Activated CD4-positive, alpha-beta T cell treated with anti-CD3 and anti-CD28 coated beads, Interleukin-2, amount 50 U/mL, for 16 hours (primary cell): ENCODE data around the gene SERPINA7.
"Not testable (repeated sequence)": the region's sequence is repeated elsewhere in the genome, so short reads cannot be mapped to it uniquely, and the experiment has no call there.

ENCODE experiments used
- DNase-seq: peaks from one replicate; pipeline ENCODE4 v3.0.0-alpha.2; 2020

The SERPINA7 gene, protein sequence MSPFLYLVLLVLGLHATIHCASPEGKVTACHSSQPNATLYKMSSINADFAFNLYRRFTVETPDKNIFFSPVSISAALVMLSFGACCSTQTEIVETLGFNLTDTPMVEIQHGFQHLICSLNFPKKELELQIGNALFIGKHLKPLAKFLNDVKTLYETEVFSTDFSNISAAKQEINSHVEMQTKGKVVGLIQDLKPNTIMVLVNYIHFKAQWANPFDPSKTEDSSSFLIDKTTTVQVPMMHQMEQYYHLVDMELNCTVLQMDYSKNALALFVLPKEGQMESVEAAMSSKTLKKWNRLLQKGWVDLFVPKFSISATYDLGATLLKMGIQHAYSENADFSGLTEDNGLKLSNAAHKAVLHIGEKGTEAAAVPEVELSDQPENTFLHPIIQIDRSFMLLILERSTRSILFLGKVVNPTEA

DNA sequence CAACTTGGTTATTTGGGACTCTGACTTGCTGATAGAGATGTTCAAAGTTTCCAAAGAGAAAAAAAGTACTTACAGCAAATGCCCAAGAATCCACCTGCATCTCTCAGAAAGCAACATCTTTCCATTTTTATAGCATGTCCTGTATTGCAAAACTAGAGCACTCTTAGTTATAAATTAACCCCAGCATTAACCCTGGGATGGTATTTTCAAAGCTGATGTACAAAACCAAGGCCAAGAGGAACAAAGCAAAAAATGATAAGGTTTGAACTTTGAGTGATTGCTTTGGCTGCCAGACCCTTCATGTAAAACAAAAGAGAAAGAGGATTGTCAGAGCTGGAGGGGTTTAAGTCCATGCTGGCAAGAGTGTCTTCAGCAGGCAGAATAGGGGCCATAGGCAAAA is at the start of gene SERPINA7:
TSS of gene SERPINA7 (minus strand) at position 103 of the 400 bp plus-strand sequence. CDS start 1,669 bp downstream, outside the sequence.
- DNase-seq, result no peak

DNA sequence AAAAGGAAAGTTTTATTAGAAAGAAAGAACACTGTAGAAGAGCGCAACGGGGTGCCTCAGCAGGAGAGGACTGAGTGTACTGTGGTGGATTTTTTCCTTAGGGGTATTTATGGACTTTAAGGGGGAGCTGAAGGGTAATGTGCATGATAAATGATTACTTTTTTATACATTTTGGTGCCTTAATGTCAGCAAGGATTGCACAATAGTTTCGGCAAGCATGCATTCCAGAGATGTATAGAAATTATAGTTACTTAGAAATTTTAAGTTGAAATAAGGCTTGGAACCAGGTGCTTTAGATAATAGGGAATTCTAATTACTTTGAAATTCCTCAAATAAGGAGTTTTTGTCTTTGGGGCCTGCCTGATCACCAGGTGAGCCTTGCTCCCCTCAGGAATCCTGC is 30.5 kb upstream of the SERPINA7 start:
- DNase-seq, result no peak

DNA sequence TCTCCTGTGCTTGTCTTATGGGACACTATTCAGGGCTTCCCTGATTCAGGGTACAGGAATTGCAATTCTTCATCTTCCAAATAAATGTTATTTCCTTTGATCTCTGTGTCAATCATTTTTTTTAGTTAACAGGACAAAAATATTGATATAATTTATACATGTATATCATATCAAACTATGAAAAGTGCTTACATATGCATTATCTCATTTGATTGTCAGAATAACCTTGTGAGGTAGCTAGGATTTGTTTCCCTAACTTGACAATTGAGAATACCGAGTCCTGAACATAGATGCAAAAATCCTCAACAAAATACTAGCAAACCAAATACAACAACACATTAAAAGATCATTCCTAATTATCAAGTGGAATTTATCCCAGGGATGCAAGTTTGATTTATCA is 11.5 kb upstream of the SERPINA7 start:
- no peak for DNase-seq

DNA sequence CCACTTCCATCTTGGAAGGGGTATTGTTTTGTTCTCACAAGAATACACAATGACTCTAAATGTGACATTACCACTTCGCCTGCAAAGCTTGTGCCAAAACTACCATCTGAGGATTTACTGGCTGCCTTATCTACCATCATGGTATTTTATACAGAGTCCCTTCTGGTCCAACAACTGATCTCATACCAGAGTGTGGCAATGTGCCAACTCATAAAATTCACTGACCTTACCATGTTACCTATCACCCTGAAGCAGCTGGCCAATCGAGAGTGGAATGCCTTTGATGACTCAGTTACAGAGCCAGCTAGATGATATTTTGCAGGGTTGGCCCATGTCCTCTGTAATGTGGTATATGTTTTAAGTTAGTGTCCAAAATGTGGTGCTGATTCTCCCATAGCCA is 3.8 kb upstream of the SERPINA7 start:
- DNase-seq, result no peak

DNA sequence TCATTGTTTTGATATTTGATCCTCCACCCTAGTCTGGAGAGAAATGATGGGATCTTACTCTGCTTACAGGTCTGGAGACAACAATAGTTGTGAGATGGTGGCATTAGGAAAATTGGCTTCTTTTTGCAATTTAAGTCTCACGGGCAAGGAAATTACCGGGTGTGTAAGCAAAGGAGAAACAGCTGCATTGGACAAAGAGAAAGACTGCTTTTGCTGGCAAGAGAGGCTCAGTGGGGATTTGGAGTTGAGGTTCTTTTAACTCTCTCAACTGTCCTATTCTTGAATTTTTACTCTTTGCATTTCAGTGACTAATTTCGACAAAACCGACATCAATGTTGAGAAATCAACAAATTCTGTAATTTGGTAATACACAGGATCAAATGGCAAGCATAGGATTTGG is 2.3 kb upstream of the SERPINA7 start:
- DNase-seq, result no peak

DNA sequence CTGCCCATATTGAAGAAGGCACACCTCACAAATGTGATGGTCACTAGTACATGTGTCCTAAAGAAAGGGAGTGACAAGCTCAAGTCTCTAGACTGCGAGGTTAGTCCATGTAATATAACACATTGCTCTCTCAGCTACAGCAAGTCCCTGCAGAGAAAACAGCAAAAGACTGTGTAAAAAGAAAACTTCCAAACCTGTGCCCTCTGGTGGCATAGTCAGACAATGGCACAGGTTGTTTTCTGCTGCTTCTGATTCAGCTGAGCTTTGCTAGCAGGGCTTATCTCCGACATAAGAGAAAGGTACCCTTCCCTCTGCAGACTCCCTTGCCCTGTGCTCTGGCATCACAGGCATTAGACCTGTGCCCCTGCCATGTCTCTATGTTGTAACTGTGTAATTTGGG is 1.4 kb upstream of the SERPINA7 start:
- no peak for DNase-seq

DNA sequence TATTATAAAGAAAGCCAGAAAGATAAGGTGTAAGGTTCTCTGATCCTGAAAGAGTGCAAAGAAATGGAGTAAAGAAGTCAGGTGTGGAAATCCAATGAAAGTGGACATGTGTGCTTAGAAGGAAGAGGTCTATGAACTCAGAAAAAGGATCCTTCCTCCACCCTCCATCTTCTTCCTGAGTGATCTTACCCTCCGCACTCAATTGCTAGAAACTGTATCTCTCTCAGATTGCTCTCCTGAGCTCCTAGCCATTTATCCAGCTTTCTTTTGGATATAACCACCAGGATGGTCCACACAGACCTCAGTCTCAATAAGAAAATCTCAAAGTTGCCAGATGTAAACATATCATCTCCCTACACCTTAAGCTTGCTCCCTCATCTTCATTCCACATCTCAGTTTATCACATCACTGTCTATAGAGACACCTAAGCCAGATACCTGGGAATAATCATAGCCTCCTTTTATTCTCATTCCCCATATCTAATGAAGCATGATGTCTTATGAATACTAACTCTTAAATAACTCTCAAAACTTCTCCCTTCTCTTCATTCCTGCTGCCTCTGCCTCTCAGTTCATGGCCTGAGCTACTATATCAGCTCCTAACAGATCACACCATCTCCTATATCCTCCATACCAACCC is 573 bp downstream of the SERPINA7 start:
- no peak for DNase-seq

DNA sequence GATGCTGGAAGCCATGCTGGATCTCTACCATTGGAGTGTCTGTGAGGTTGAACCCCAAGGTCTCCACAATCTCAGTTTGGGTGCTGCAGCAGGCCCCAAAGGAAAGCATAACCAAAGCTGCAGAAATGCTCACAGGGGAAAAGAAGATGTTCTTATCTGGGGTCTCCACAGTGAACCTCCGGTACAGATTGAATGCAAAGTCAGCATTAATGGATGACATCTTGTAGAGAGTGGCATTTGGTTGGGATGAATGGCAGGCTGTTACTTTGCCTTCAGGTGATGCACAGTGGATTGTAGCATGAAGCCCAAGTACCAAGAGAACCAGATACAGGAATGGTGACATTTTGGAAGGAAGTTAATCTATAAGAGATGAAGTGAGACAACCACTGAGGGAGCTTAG is 1.8 kb downstream of the SERPINA7 start:
- DNase-seq, result no peak

DNA sequence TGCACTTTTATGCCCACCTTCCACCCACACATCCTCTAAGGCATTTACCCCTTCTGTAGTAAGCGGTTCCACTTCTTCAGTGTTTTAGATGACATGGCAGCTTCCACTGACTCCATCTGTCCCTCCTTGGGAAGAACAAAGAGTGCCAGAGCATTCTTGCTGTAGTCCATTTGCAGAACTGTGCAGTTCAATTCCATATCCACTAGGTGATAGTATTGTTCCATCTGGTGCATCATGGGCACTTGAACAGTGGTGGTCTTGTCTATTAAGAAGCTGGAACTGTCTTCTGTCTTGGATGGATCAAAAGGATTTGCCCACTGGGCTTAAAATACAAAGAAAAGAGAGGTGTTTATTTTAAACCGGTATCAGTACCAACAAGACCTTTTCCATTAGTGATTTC is 3.5 kb downstream of the SERPINA7 start:
- no peak for DNase-seq

DNA sequence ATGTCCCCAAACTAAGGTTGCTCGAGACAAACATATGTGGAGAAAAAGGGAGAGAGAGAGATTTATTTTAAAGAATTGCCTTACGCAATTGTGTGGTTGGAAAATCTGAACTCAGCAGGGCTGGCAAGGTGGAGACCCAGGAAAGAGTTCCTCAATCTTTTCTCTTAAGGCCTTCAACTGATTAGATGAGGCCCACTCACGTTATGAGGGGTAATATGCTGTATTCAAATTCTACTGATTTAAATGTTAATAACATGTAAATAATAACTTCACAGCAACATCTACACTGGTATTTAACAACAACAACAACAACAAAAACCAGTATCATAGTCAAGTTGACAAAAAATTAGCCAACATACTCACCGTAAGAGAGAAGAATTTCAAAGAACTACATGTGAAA is 14.6 kb downstream of the SERPINA7 start:
- DNase-seq, result no peak

DNA sequence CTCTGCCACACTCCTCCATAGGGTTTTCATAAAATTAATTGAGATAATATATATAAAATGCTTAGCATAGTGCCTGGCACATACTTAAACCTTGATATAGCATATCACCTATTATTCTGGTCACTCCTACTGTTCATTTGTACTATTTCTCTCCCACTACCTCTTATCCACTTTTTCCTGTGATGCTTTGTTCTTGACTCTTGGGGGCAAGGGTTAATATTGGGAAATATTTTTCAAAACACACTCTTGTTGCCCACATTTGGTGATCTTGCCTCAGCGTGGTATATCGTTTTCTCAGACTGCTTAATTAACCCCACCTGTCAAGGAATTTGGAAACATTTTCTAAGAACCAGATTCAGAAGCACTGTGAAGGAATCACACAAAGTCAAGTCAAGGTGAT is 16.3 kb downstream of the SERPINA7 start:
- no peak for DNase-seq

DNA sequence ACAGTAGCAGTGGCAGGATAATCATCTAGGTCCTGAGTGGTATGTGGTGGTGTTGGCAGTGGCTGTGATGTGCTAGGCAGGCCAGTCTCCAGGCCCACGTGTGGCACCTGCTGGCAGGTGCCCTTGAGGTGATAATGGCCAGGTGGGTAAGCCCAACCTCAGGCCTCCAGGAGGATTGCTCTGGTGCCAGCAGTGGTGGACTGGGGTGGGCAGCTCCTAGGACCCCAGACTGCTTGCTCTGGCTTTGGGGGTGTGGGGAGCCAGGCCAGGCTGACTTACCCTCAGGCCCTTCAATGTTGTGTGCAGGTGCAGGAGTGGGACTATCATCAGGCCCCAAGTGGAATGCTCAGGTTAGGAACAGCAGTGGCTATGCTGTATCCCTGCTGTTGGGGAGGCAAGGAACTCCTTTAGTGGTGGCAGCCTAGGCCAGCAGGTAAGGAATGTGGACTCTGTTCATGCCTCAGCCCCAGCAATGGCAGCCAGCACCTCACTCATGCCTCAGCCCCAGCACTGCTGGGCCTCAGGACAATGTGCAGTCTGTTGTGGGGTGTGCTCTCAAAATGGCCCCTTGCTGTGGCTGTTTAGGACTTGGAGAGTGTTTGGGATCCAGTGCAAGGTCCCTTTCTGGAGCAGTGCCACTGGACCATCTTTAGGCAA is 24.3 kb downstream of the SERPINA7 start:
- no peak for DNase-seq

DNA sequence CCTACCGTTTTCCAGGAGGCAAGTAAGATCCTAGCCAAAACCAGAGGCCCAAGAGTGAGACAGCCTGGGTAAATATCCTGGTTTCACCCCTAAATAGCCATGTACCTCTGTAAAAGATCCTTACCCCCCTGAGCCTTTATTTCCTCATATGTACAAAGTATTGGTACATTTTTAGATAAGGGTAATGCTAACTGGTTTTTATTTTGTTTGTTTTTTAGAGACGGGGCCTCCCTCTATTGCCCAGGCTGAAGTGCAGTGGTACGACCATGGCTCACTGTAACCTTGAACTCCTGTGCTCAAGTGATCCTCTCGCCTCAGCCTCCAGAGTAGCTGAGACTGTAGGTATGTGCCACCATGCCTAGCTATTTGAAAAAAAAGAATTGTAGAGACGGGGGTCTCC is 29.4 kb downstream of the SERPINA7 start:
- no peak for DNase-seq

DNA sequence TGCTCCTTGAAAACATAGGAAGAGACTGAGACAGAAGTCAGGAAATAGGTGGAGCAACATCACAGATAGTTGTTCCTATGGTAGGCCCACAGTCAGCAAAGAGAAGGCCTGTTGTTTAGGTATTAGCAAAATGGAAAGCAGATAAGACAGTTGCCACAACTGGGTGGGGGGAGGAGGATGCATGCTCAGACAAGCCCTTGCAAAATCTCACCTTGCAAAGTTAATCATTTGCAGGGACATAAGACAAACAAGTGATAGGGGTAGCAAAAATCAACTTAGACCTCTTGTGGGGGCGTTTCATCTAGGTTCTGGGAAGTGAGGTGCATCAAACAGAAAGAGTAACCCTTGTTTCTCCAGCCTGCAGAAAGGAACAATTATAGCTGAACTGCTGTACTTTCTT is 30.7 kb downstream of the SERPINA7 start:
- no peak for DNase-seq

DNA sequence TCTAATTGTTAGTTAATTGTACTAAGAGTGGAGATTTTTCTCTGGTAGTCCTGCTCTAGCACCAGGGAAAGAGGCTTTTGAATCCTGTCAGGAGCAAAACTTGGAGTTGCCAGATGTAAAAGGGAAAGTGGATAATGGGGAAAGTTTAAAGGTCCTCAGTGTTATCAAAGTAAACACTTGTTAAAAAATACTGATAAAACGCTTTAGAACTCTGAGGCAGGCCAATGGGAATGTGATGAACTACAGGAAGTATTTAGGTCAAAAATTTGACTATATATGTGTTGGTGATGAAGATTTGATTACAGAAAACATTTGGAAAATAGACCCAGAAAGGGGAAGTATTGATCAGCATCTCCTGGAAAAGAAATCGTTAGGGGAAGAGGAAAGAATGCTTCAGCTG is 32.8 kb downstream of the SERPINA7 start:
- DNase-seq, result no peak

DNA sequence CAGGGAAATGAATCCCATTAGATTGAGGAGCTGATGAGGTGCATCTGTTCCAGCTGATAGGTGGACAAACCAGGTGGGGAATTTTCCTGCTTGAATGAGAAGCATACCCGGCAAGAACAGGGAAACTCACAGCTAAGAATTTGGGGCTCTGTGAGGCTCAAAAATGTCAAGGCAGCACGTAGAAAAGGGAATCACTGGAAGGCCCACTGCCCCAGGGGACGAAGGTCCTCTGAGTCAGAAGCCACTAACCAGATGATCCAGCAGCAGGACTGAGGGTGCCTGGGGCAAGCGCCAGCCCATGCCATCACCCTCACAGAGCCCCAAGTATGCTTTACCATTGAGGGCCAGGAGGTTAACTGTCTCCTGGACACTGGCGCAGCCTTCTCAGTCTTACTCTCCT is 37.9 kb downstream of the SERPINA7 start:
- not testable (repeated sequence) for DNase-seq

DNA sequence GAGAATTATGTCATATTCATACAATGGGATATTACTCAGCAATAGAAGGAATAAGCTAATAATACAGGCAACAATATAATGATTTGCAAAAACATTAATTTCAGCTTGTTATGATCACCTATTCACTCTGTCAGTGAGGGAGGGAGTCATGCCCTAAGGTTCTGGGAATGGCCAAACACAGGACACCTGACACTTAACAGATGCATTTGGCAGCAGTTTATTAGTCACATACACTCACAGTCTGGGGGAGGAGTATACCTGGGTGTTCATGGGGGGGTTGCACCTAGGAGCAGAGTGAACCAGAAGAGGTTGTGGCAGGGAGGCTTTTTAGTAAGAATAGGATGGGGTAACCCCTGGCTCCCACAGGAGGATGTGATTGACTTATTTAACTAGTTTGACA is 38.3 kb downstream of the SERPINA7 start:
- DNase-seq, result no peak

DNA sequence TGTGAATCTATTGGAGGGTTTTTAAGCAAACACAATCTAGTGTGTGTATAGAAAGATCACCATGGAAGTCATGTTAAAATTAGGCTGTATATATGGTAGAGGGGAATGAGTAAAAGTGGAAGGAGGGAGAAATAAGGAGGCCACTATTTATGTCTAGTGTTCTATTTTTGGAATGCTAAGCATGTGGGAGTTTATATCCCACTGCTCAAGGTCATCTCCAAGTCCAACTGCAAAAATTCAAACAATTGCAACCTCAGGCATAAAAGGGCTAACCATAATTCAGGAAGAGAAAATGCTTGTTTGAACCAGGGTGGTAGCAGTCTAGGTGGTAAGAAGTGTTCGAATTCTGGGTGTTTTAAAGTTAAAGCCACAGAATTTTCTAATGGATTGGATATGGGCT is 39.2 kb downstream of the SERPINA7 start:
- DNase-seq, result no peak

DNA sequence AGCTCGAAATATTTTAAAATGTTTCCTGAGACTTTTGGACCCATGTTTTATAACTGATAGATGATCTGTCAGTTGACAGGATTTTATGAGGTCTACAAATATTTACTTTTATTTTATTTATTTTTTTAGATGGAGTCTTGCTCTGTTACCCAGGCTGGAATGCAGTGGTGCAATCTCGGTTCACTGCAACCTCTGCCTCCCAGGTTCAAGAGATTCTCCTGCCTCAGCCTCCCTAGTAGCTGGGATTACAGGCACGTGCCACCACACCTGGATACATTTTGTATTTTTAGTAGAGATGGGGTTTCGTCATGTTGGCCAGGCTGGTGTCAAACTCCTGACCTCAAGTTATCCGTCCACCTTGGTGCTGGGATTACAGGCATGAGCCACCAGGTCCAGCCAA is 50.0 kb downstream of the SERPINA7 start:
- not testable (repeated sequence) for DNase-seq
